Natural killer cell (primary cell): ENCODE measurements around the gene SVEP1. TPM values are rescaled to one million over a fixed set of nuclear protein-coding genes. Genes with fewer than 3 reads are reported as not detected.

Experiments
- ATAC-seq, 3 donors: fragments of 150-1000 bp in 2 of 3; fragments of 200-7000 bp in 1 of 3; cut with Tn5 transposase; 1 replicate in 1 of 3; 2 replicates in 2 of 3; pipeline ENCODE4 v1.10.0; 2021; ENCODE audit warnings: mild to moderate bottlenecking in 2 of 3, moderate library complexity in 2 of 3
- DNase-seq, 2 donors: peaks; one replicate each; pipeline versions ENCODE4 v3.0.0 to v3.0.0-alpha.2; 2013 to 2021; ENCODE audit warnings: mixed read lengths in 1 of 2
- H3K27ac ChIP-seq: one replicate; pipeline ENCODE4 v1.5.1; 2013; ENCODE audit warnings: mild to moderate bottlenecking, low read length
- H3K27me3 ChIP-seq: one replicate; pipeline ENCODE4 v1.6.1; 2013; ENCODE audit warnings: low read length; ENCODE audit not compliant: control insufficient read depth, insufficient read depth
- H3K36me3 ChIP-seq: one replicate; pipeline ENCODE4 v1.6.1; 2013; ENCODE audit warnings: low read length; ENCODE audit not compliant: control insufficient read depth, insufficient read depth
- H3K4me1 ChIP-seq: one replicate; pipeline ENCODE4 v1.6.1; 2013; ENCODE audit warnings: low read length; ENCODE audit not compliant: control insufficient read depth, insufficient read depth
- H3K4me3 ChIP-seq: one replicate; pipeline ENCODE4 v1.5.1; 2013; ENCODE audit warnings: low read length
- H3K9me3 ChIP-seq: one replicate; pipeline ENCODE4 v1.6.1; 2013; ENCODE audit warnings: low read length; ENCODE audit not compliant: control insufficient read depth, insufficient read depth
- H3K27ac Mint-ChIP-seq, 2 donors: one replicate each; pipeline ENCODE4 v1.8.0; 2022; ENCODE audit warnings: mild to moderate bottlenecking in 2 of 2, mixed read lengths in 2 of 2, moderate library complexity in 1 of 2
- H3K27me3 Mint-ChIP-seq, 2 donors: one replicate each; pipeline ENCODE4 v1.8.0; 2022; ENCODE audit warnings: low read depth in 2 of 2, mixed read lengths in 2 of 2
- H3K36me3 Mint-ChIP-seq: one replicate; pipeline ENCODE4 v1.8.0; 2022; ENCODE audit warnings: mixed read lengths
- H3K4me1 Mint-ChIP-seq, 2 donors: one replicate each; pipeline ENCODE4 v1.8.0; 2022; ENCODE audit warnings: mixed read lengths in 2 of 2
- H3K4me3 Mint-ChIP-seq: one replicate; pipeline ENCODE4 v1.8.0; 2022; ENCODE audit warnings: mild to moderate bottlenecking, moderate library complexity, mixed read lengths
- H3K9me3 Mint-ChIP-seq, 2 donors: one replicate each; pipeline ENCODE4 v1.8.0; 2022; ENCODE audit warnings: mixed read lengths in 2 of 2
- CTCF ChIP-seq: fragments of 200-600 bp; IDR thresholded peaks from one replicate; pipeline ENCODE4 v1.8.0; 2022; ENCODE audit warnings: antibody characterized with exemption
- WGBS: methylation state at CpG from one replicate; pipeline ENCODE4 v1.1.7; 2013; ENCODE audit warnings: missing lambda C conversion rate; ENCODE audit not compliant: insufficient coverage; 5-methylcytosine and 5-hydroxymethylcytosine counted together
- intact Hi-C: fragments of 100-400 bp; cut with micrococcal nuclease; formaldehyde crosslinking; loops from one replicate; pipeline ENCODE4 v1.14.2; 2022
- total RNA-seq, 4 donors: library from RNA; stranded (reverse); fragments of 120-200 nt in 1 of 4; gene quantifications; one replicate each; pipeline versions ENCODE4 v1.2.3 to v1.2.4, GENCODE V29; 2013 to 2022

SVEP1 gene
- total RNA-seq, 3 donors from 2014 or later (not counting 1 experiment from before 2014, with no cell fraction given) = not detected

DNA sequence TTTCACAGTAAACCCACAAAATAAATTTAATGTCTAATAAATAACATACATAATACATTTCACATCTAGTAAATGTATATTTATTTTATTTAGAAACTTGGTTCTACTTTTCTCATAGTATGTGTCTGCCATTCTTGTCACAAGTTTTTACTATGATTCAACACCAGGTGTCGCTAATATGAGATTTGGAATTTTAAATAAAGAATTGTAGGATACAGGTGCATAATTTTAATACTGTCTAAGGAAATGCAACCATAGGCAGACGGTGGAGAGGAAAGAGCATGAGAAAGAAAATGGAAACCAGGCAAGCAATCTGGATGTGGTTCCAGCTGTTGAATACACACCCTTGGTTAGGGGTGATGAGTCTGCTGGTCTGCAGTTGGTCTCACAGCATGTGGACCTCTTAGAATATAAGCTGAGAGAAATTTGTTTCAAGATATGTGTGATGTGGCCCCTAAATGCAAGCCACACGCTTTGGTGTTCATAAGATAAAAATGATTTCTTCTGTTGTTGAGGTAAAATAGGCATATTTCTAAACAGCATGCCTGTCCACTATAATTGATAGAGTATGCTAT, 127.2 kb downstream of the SVEP1 start:
- Histone ChIP-seq H3K27ac (no peak overlapping the region), H3K9me3 (no peaks in the 10 kb centered on the region), H3K27me3 (no peaks in the 10 kb centered on the region), H3K4me3 (no peak overlapping the region), H3K36me3 (no peaks in the 10 kb centered on the region), H3K4me1 (no peaks in the 10 kb centered on the region)
- Mint-ChIP-seq H3K4me3 (no peak overlapping the region), H3K9me3 (peaks cover 3 to 5% of the 10 kb centered on the region in 2 donors), H3K27me3 (peaks cover 0 to 3% of the 10 kb centered on the region in 2 donors), H3K4me1 (no peaks in the 10 kb centered on the region), H3K36me3 (no peaks in the 10 kb centered on the region), H3K27ac (no peak overlapping the region)
- intact Hi-C loops = no loop called here
- no peak for TF ChIP-seq CTCF
- WGBS = 28% methylated on average over 3 of the region's 3 CpGs
- DNase-seq = no peak
- ATAC-seq = no peak

DNA sequence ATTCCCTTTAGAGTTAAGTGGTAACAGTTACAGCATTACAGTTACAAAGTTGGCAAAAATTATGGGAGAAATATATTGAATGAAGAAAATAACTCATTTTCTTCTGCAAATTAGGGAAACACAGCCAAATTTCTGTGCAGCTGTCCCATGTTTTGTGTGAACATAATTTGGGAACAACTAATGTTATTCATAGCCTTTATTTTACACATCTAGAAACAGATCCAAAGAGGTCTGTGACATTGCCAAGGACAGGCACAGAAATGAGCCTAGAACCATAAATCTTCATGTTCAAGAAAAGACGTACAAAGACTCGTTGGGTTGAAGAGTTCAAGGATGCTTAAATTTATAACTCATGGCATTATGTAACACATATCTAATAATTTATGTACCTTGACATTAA, 127.8 kb downstream of the SVEP1 start:
- Histone ChIP-seq H3K4me3 (no peak overlapping the region), H3K27ac (no peak overlapping the region), H3K27me3 (no peaks in the 10 kb centered on the region), H3K9me3 (no peaks in the 10 kb centered on the region), H3K4me1 (no peaks in the 10 kb centered on the region), H3K36me3 (no peaks in the 10 kb centered on the region)
- WGBS = no CpG with 5 or more reads among the region's 2 CpGs
- Mint-ChIP-seq H3K4me3 (no peak overlapping the region), H3K27me3 (peaks cover 0 to 3% of the 10 kb centered on the region in 2 donors), H3K9me3 (peaks cover 3 to 5% of the 10 kb centered on the region in 2 donors), H3K27ac (no peak overlapping the region), H3K36me3 (no peaks in the 10 kb centered on the region), H3K4me1 (no peaks in the 10 kb centered on the region)
- no peak for ATAC-seq
- intact Hi-C loops = no loop called here
- DNase-seq = no peak
- TF ChIP-seq CTCF = no peak

DNA sequence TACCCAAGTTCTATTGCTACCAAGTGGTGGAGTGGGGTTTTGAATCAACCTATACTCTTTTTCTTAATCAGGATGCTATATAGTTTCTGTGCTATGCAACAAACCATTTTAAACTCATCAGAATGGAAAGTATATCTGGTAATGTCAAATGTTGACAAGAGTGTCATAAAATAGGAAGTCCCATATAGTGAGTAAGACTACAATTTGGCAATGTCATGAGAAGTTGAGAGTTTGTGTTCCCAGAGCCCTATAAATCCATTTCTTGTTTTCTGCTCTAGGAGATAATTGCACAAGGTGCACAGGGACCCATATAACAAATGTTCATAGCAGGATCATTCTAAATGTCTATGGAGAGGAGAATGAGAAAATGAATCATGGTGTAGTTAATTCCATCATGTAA, 132.1 kb downstream of the SVEP1 start:
- no peak overlapping the region for H3K27ac ChIP-seq
- H3K4me1 Mint-ChIP-seq = no peaks in the 10 kb centered on the region
- intact Hi-C loops = no loop called here
- no peaks in the 10 kb centered on the region for H3K9me3 ChIP-seq
- no peak overlapping the region for H3K27ac Mint-ChIP-seq
- no peak for DNase-seq
- no peak overlapping the region for H3K4me3 ChIP-seq
- no peaks in the 10 kb centered on the region for H3K36me3 Mint-ChIP-seq
- no peak overlapping the region for H3K4me3 Mint-ChIP-seq
- no peaks in the 10 kb centered on the region for H3K36me3 ChIP-seq
- TF ChIP-seq CTCF = no peak
- no peaks in the 10 kb centered on the region for H3K27me3 ChIP-seq
- peaks cover 5 to 9% of the 10 kb centered on the region in 2 donors for H3K9me3 Mint-ChIP-seq
- peaks cover 0 to 2% of the 10 kb centered on the region in 2 donors for H3K27me3 Mint-ChIP-seq
- no peaks in the 10 kb centered on the region for H3K4me1 ChIP-seq
- no peak for ATAC-seq

GRCh38 chr9:110446171-110446570, 133.4 kb downstream of the SVEP1 start:
- no peak for ATAC-seq
- no peaks in the 10 kb centered on the region for H3K4me1 Mint-ChIP-seq
- H3K4me3 ChIP-seq = no peak overlapping the region
- peaks cover 0 to 2% of the 10 kb centered on the region in 2 donors for H3K27me3 Mint-ChIP-seq
- DNase-seq = no peak
- TF ChIP-seq CTCF = no peak
- no peaks in the 10 kb centered on the region for H3K36me3 Mint-ChIP-seq
- no peaks in the 10 kb centered on the region for H3K27me3 ChIP-seq
- H3K27ac Mint-ChIP-seq = no peak overlapping the region
- H3K9me3 ChIP-seq = no peaks in the 10 kb centered on the region
- H3K9me3 Mint-ChIP-seq = peaks cover 9% of the 10 kb centered on the region in 2 donors
- no peak overlapping the region for H3K27ac ChIP-seq
- intact Hi-C loops = no loop called here
- H3K4me3 Mint-ChIP-seq = no peak overlapping the region
- H3K36me3 ChIP-seq = no peaks in the 10 kb centered on the region
- no peaks in the 10 kb centered on the region for H3K4me1 ChIP-seq
